GM12878 (cell line): Measurements from ENCODE around the gene CFAP161. TPM values are rescaled to one million over a fixed set of nuclear protein-coding genes. Genes with fewer than 3 reads are reported as not detected.

ENCODE experiments used
- ATAC-seq: fragments of 200-7000 bp; cut with Tn5 transposase; 3 replicates; pipeline ENCODE4 v1.9.1; 2020; ENCODE audit warnings: mild to moderate bottlenecking, moderate library complexity
- BruUV-seq: library from RNA; stranded (reverse); fragments of 400-500 nt; replicated peaks from 2 replicates; lab custom pipeline; 2021; lab: Mats Ljungman, UMichigan
- CTCF ChIA-PET: fragments of 300-600 bp; sonication (Branson Sonifier 250); formaldehyde crosslinking; extraction: SDS; loops from one replicate; lab custom pipeline; 2021; ENCODE audit warnings: inconsistent platforms; lab: Yijun Ruan, JAX
- POLR2A ChIA-PET: fragments of 350-600 bp; formaldehyde crosslinking; extraction: SDS; loops from one replicate; lab custom pipeline; 2021; ENCODE audit warnings: inconsistent platforms; lab: Charles Lee
- RAD21 ChIA-PET: fragments of 300-600 bp; sonication (Branson Sonifier 250); formaldehyde crosslinking; loops from one replicate; lab custom pipeline; 2023; ENCODE audit warnings: antibody characterized with exemption; ENCODE audit not compliant: unreplicated experiment; lab: Charles Lee
- SMC1A ChIA-PET: fragments of 300-600 bp; sonication (Branson Sonifier 250); formaldehyde crosslinking; loops from one replicate; lab custom pipeline; 2023; ENCODE audit not compliant: unreplicated experiment, uncharacterized antibody; lab: Charles Lee
- DNase-seq: peaks from one replicate; pipeline ENCODE4 v3.0.0-alpha.2; 2011; ENCODE audit warnings: low read depth, low spot score
- FAIRE-seq: peaks from 3 replicates; lab custom pipeline; 2011; peaks lifted over from hg19 to GRCh38; lab: Jason Lieb, UNC
- H2AFZ ChIP-seq: 2 replicates; pipeline ENCODE4 v1.6.0; 2011; ENCODE audit warnings: low read depth, low read length, control low read depth; ENCODE audit not compliant: control insufficient read depth
- H3K27ac ChIP-seq: 2 replicates; pipeline ENCODE4 v1.5.1; 2011; ENCODE audit warnings: control low read depth; ENCODE audit not compliant: control insufficient read depth, insufficient read depth
- H3K27me3 ChIP-seq, 2 experiments: replicated peaks in 1 of 2; 2 replicates each; pipeline versions ENCODE4 v1.6.0 to v1.6.1; 2011; ENCODE audit warnings: low read length in 1 of 2; ENCODE audit not compliant: control insufficient read depth in 2 of 2, insufficient read depth in 2 of 2
- H3K36me3 ChIP-seq, 2 experiments: 2 replicates each; pipeline ENCODE4 v1.5.1; 2011; ENCODE audit warnings: low read length in 1 of 2; ENCODE audit not compliant: control insufficient read depth in 2 of 2, insufficient read depth in 2 of 2
- H3K4me1 ChIP-seq: 2 replicates; pipeline ENCODE4 v1.6.1; 2011; ENCODE audit warnings: mild to moderate bottlenecking, low read length, moderate library complexity, mixed read lengths; ENCODE audit not compliant: control insufficient read depth, insufficient read depth
- H3K4me2 ChIP-seq: 2 replicates; pipeline ENCODE4 v1.6.0; 2011; ENCODE audit warnings: control low read depth; ENCODE audit not compliant: control insufficient read depth, insufficient read depth
- H3K4me3 ChIP-seq: fragments of 200-600 bp; sonication (generic); 2 replicates; pipeline ENCODE4 v1.5.1; 2016
- H3K79me2 ChIP-seq: 2 replicates; pipeline ENCODE4 v1.6.0; 2011; ENCODE audit warnings: low read length; ENCODE audit not compliant: control insufficient read depth, insufficient read depth
- H3K9ac ChIP-seq: 2 replicates; pipeline ENCODE4 v1.8.0; 2011; ENCODE audit warnings: low read length, control low read depth, mixed read lengths; ENCODE audit not compliant: control insufficient read depth, insufficient read depth
- H3K9me3 ChIP-seq: replicated peaks from 3 replicates; pipeline ENCODE4 v1.5.1; 2011; ENCODE audit warnings: mild to moderate bottlenecking, low read length; ENCODE audit not compliant: control insufficient read depth, insufficient read depth
- H4K20me1 ChIP-seq: 2 replicates; pipeline ENCODE4 v1.6.0; 2011; ENCODE audit not compliant: control insufficient read depth, insufficient read depth
- ASH2L ChIP-seq: fragments of 300-600, 200-600 bp; sonication (generic); IDR thresholded peaks from 2 replicates; pipeline ENCODE4 v1.6.1; 2017; ENCODE audit warnings: low read depth, mild to moderate bottlenecking, borderline replicate concordance
- CBX3 ChIP-seq: fragments of 200-600 bp; sonication (generic); IDR thresholded peaks from 2 replicates; pipeline ENCODE4 v1.6.1; 2016; ENCODE audit warnings: low read depth, borderline replicate concordance
- CHD4 ChIP-seq: fragments of 200-600 bp; sonication (generic); IDR thresholded peaks from 2 replicates; pipeline ENCODE4 v1.6.1; 2016; ENCODE audit warnings: mild to moderate bottlenecking
- HDGF ChIP-seq: fragments of 450-650 bp; IDR thresholded peaks from 2 replicates; pipeline ENCODE4 v1.6.1; 2016; ENCODE audit warnings: antibody characterized with exemption
- MEF2A ChIP-seq: IDR thresholded peaks from 2 replicates; pipeline ENCODE4 v1.6.1; 2011; ENCODE audit warnings: low read depth, mild to moderate bottlenecking, low read length, moderate library complexity; ENCODE audit not compliant: insufficient read depth
- PML ChIP-seq: IDR thresholded peaks from 2 replicates; pipeline ENCODE4 v1.6.1; 2012; ENCODE audit warnings: low read length, inconsistent platforms
- POLR2AphosphoS2 ChIP-seq: IDR thresholded peaks from 2 replicates; pipeline ENCODE4 v1.6.1; 2011; ENCODE audit warnings: low read depth, mild to moderate bottlenecking, low read length, improper control_type of control experiment, moderate library complexity
- SMAD1 ChIP-seq: fragments of 450-650 bp; IDR thresholded peaks from 2 replicates; pipeline ENCODE4 v1.6.1; 2018; ENCODE audit warnings: mild to moderate bottlenecking, low read depth; ENCODE audit not compliant: partially characterized antibody
- SREBF1 ChIP-seq: IDR thresholded peaks from 2 replicates; pipeline ENCODE4 v1.6.1; 2012; ENCODE audit warnings: mild to moderate bottlenecking, low read length
- TCF3 ChIP-seq: IDR thresholded peaks from 2 replicates; pipeline ENCODE4 v1.6.1; 2012; ENCODE audit warnings: low read depth, mild to moderate bottlenecking, low read length, borderline replicate concordance; ENCODE audit not compliant: insufficient read depth
- YY1 ChIP-seq: IDR thresholded peaks from 2 replicates; pipeline ENCODE4 v1.6.1; 2011; ENCODE audit warnings: low read depth, mild to moderate bottlenecking, low read length
- ZNF384 ChIP-seq: IDR thresholded peaks from 2 replicates; pipeline ENCODE4 v1.6.1; 2012; ENCODE audit warnings: low read depth, mild to moderate bottlenecking, low read length, improper control_type of control experiment, borderline replicate concordance
- WGBS: methylation state at CpG from one replicate; pipeline ENCODE4 v1.1.6; 2016; ENCODE audit warnings: low lambda C conversion rate; ENCODE audit not compliant: insufficient replicate concordance, insufficient coverage; ENCODE audit errors: missing lambda C conversion rate; 5-methylcytosine and 5-hydroxymethylcytosine counted together
- in situ Hi-C: fragments of 300-500 bp; cut with MboI; formaldehyde crosslinking; loops from 9 replicates; pipeline ENCODE4 v1.14.3; 2018; ENCODE audit warnings: mixed read lengths
- intact Hi-C: fragments of 100-400 bp; cut with micrococcal nuclease; formaldehyde crosslinking; loops from one replicate; pipeline ENCODE4 v1.14.2; 2022; ENCODE audit not compliant: unreplicated experiment
- polyA plus RNA-seq, 11 experiments: library from polyadenylated mRNA; depleted of rRNA in 4 of 11; unstranded in 6 of 11; stranded (reverse) in 5 of 11; fragments of >200 nt; fragmentation: Nextera tagmentation in 4 of 11; fragmentation: Illumina TruSeq in 1 of 11; extraction: Ambion mirVana in 4 of 11; extraction: Trizol in 1 of 11; gene quantifications; 1 replicate in 1 of 11; 2 replicates in 10 of 11; pipeline versions ENCODE4 v1.2.1 to v1.2.3, GENCODE V29; 2011 to 2016; ENCODE audit warnings: inconsistent platforms in 2 of 11, missing spikeins in 2 of 11, low read depth in 1 of 11
- total RNA-seq, 4 experiments: library from RNA; depleted of rRNA in 3 of 4; stranded (reverse); fragments of >200 nt in 3 of 4; fragmentation: Illumina TruSeq in 1 of 4; extraction: Trizol in 1 of 4; gene quantifications; 2 replicates each; pipeline versions ENCODE4 v1.2.1 to v1.2.3, GENCODE V29; 2013 to 2021
- TF ChIP-seq, protein P1 (sequence below): fragments of 450-650 bp; IDR thresholded peaks from 2 replicates; pipeline ENCODE4 v1.6.1; 2017; ENCODE audit warnings: borderline replicate concordance
- TF ChIP-seq, protein P2 (sequence below): fragments of 450-650 bp; IDR thresholded peaks from 2 replicates; pipeline ENCODE4 v1.6.1; 2017; ENCODE audit warnings: mild to moderate bottlenecking, low read depth, inconsistent platforms; ENCODE audit not compliant: poor library complexity, severe bottlenecking

CFAP161 gene
- total and polyA plus RNA-seq, 10 of the 15 experiments (the other 5 are each of a cell fraction or from before 2014, with no cell fraction given): 0.31 TPM; not detected in 9

DNA sequence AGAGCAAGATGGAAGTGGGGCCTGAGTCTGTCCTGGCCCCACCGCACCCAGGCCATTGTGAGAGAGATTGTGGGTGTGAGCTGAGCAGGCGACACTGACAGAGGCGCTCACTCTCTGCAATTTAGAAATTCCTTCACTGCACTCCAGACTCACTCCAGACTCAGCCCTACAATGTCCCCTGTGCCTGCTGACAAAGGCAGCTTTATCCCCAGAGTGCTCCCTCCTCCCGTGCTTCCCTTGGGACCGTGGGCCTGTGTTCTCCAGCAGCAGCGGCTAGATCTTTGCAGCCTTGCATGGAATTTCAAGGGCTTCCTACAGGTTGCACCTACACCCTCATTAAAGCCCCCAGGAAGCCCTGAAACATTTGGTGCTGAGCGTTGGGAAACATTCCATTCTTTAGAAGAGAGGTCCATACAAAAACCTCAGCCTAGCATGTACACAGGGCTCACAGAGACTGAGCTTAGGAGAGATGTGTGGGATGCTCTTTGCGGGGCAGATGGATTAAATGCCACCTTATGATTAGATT lies 61.3 kb downstream of the CFAP161 start:
- no TSS peak for BruUV-seq
- SMC1A ChIA-PET: interaction anchor here (1.4 kb wide), 1 partner anchor 71 kb away, joined by 3 read pairs; no protein-coding TSS in a partner anchor
- RAD21 ChIA-PET: interaction anchor here (1.5 kb wide), 1 partner anchor 71 kb away, joined by 4 read pairs; no protein-coding TSS in a partner anchor
- Histone ChIP-seq H3K4me3 (no peak overlapping the region), H2AFZ (no peak overlapping the region), H3K4me1 (no peaks in the 10 kb centered on the region), H3K27ac (no peak overlapping the region), H3K27me3 (no peaks in the 10 kb centered on the region), H3K9me3 (no peaks in the 10 kb centered on the region), H4K20me1 (no peaks in the 10 kb centered on the region), H3K36me3 (no peaks in the 10 kb centered on the region), H3K79me2 (no peaks in the 10 kb centered on the region), H3K4me2 (no peak overlapping the region), H3K9ac (no peak overlapping the region)
- POLR2A ChIA-PET: no interaction called here
- in situ Hi-C loops (no loop called here), intact Hi-C loops (no loop called here)
- CTCF ChIA-PET: interaction anchor here (2.7 kb wide), 1 partner anchor 71 kb away, joined by 16 read pairs; no protein-coding TSS in a partner anchor
- DNase-seq: no peak
- WGBS: 49% methylated on average over 8 of the region's 8 CpGs
- ATAC-seq: no peak
- no peak for TF ChIP-seq YY1
- no peak for TF ChIP-seq SMAD1
- no peak for FAIRE-seq

DNA sequence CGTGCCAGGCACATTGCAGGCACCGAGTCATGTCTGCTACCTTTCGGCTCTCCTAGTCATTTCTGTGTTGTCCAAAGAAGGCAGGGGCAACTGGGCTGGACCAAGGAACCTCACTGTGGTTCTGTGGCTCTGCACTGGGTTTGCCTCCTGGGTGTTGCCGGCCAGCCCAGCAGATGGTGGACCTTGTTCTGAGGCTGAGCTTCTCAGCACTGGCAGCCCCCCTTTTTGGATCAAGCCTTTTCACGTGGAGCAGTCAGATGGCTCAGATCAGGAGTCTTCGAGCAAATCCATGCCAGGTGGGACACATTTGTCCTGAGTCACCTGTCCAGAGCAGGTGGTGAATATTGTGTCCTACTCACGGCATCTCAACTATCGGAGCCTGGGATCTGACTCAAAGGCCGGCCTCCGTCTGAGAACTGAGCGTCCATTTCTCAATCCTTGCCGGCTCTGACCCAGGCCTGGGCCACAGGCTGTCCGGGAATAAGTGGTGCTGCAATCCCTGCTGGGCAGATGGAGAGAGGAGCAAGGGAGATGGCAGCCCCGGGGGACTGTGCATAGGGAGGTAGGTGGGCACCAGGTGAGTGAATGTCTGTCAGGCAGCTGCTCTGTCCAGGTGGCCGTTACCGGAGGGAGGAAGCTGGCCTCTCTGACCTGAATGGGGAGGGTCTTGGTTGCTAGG lies 62.6 kb downstream of the CFAP161 start, which contains the start of gene IL16:
Gene IL16, plus strand, starts transcription at position 304 of the 679 bp plus-strand sequence. CDS start 28,521 bp downstream, outside the sequence.
- intact Hi-C loops: no loop called here
- H2AFZ ChIP-seq: no peak within 1 kb of the TSS
- TF ChIP-seq TCF3: no peak
- no peak for TF ChIP-seq PML
- TF ChIP-seq, protein P1, sequence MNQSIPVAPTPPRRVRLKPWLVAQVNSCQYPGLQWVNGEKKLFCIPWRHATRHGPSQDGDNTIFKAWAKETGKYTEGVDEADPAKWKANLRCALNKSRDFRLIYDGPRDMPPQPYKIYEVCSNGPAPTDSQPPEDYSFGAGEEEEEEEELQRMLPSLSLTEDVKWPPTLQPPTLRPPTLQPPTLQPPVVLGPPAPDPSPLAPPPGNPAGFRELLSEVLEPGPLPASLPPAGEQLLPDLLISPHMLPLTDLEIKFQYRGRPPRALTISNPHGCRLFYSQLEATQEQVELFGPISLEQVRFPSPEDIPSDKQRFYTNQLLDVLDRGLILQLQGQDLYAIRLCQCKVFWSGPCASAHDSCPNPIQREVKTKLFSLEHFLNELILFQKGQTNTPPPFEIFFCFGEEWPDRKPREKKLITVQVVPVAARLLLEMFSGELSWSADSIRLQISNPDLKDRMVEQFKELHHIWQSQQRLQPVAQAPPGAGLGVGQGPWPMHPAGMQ: no peak
- no peak for TF ChIP-seq CHD4
- no peak for TF ChIP-seq MEF2A
- TF ChIP-seq ZNF384: no peak
- no peak for TF ChIP-seq HDGF
- no peak for TF ChIP-seq SREBF1
- no peak for TF ChIP-seq POLR2AphosphoS2
- no peak for TF ChIP-seq ASH2L
- no peak for TF ChIP-seq CBX3
- TF ChIP-seq, protein P2, sequence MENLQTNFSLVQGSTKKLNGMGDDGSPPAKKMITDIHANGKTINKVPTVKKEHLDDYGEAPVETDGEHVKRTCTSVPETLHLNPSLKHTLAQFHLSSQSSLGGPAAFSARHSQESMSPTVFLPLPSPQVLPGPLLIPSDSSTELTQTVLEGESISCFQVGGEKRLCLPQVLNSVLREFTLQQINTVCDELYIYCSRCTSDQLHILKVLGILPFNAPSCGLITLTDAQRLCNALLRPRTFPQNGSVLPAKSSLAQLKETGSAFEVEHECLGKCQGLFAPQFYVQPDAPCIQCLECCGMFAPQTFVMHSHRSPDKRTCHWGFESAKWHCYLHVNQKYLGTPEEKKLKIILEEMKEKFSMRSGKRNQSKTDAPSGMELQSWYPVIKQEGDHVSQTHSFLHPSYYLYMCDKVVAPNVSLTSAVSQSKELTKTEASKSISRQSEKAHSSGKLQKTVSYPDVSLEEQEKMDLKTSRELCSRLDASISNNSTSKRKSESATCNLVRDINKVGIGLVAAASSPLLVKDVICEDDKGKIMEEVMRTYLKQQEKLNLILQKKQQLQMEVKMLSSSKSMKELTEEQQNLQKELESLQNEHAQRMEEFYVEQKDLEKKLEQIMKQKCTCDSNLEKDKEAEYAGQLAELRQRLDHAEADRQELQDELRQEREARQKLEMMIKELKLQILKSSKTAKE: no peak

More for the DNA sequence above, 62.6 kb downstream of the CFAP161 start, which contains the start of gene IL16:
- no peaks in the 10 kb centered on the region for H3K4me1 ChIP-seq
- ChIA-PET POLR2A (no interaction called here), CTCF (no interaction called here), RAD21 (no interaction called here), SMC1A (no interaction called here)
- no peak for FAIRE-seq
- DNase-seq: no peak
- H3K27me3 ChIP-seq: no peaks in the 10 kb centered on the region
- H3K4me2 ChIP-seq: no peak within 1 kb of the TSS
- BruUV-seq: no TSS peak
- ATAC-seq: no peak
- H3K79me2 ChIP-seq: no peaks in the 10 kb centered on the region
- no peaks in the 10 kb centered on the region for H3K36me3 ChIP-seq
- no peak within 1 kb of the TSS for H3K4me3 ChIP-seq
- no peaks in the 10 kb centered on the region for H3K9me3 ChIP-seq
- H4K20me1 ChIP-seq: no peaks in the 10 kb centered on the region
- WGBS: 43% methylated on average over 16 of the region's 16 CpGs
- in situ Hi-C loops: no loop called here
- no peak within 1 kb of the TSS for H3K9ac ChIP-seq
- no peak within 1 kb of the TSS for H3K27ac ChIP-seq
